GM03348 (cell line): ENCODE results near the gene PLA2G2C.
"Not testable (repeated sequence)": the region's sequence is repeated elsewhere in the genome, so short reads cannot be mapped to it uniquely, and the experiment has no call there.

Experiments used
- DNase-seq: peaks from one replicate; pipeline ENCODE4 v3.0.0; 2012; ENCODE audit warnings: low spot score

Gene PLA2G2C

GRCh38 chr1:20185834-20186782 is at the start of gene PLA2G2C, which contains the start of gene UBXN10:
TSS of gene PLA2G2C (minus strand) at chr1:20186518. CDS start at chr1:20177363, 9,155 bp downstream.
TSS of gene UBXN10 (plus strand) at chr1:20186096. CDS start at chr1:20190562, 4,466 bp downstream.
- peak; percentile 27 for DNase-seq

- no peak for DNase-seq
Observed at GRCh38 chr1:20234788-20235535, 48.6 kb upstream of the PLA2G2C start.

- DNase-seq, result no peak
Observed at GRCh38 chr1:20233866-20234265, 47.5 kb upstream of the PLA2G2C start.

GRCh38 chr1:20233394-20233793 is 47.1 kb upstream of the PLA2G2C start:
- DNase-seq, result peak; percentile 51

GRCh38 chr1:20232564-20232963 is 46.2 kb upstream of the PLA2G2C start:
- not testable (repeated sequence) for DNase-seq

- DNase-seq, result no peak
Observed at GRCh38 chr1:20229171-20229570, 42.9 kb upstream of the PLA2G2C start.

GRCh38 chr1:20228314-20228825 is 42.1 kb upstream of the PLA2G2C start:
- DNase-seq, result no peak

- DNase-seq, result no peak
Observed at GRCh38 chr1:20227704-20228103, 41.4 kb upstream of the PLA2G2C start.

GRCh38 chr1:20224546-20224945 is 38.2 kb upstream of the PLA2G2C start:
- DNase-seq, result no peak

- DNase-seq, result no peak
Observed at GRCh38 chr1:20223551-20224419, 37.5 kb upstream of the PLA2G2C start.

GRCh38 chr1:20223106-20223505 is 36.8 kb upstream of the PLA2G2C start:
- no peak for DNase-seq

GRCh38 chr1:20220036-20220435 is 33.7 kb upstream of the PLA2G2C start:
- no peak for DNase-seq

- not testable (repeated sequence) for DNase-seq
Observed at GRCh38 chr1:20219053-20219452, 32.7 kb upstream of the PLA2G2C start.

GRCh38 chr1:20216574-20216973 is 30.3 kb upstream of the PLA2G2C start:
- DNase-seq, result peak; percentile 27

GRCh38 chr1:20215716-20216115 is 29.4 kb upstream of the PLA2G2C start:
- no peak for DNase-seq

- DNase-seq, result peak; percentile 87
Observed at GRCh38 chr1:20212685-20213331, 26.5 kb upstream of the PLA2G2C start.

- no peak for DNase-seq
Observed at GRCh38 chr1:20212085-20212684, 25.9 kb upstream of the PLA2G2C start.

- DNase-seq, result peak; percentile 45
Observed at GRCh38 chr1:20211511-20211931, 25.2 kb upstream of the PLA2G2C start.

GRCh38 chr1:20210736-20211460 is 24.6 kb upstream of the PLA2G2C start:
- no peak for DNase-seq

- no peak for DNase-seq
Observed at GRCh38 chr1:20209471-20209870, 23.2 kb upstream of the PLA2G2C start.
